ENCODE measurements around the gene CDYL2. TPM values are rescaled to one million over a fixed set of nuclear protein-coding genes. Genes with fewer than 3 reads are reported as not detected.

Gene CDYL2
- total and polyA plus RNA-seq, 7 donors = 0.23 to 2.2 (median 1.0) TPM

DNA sequence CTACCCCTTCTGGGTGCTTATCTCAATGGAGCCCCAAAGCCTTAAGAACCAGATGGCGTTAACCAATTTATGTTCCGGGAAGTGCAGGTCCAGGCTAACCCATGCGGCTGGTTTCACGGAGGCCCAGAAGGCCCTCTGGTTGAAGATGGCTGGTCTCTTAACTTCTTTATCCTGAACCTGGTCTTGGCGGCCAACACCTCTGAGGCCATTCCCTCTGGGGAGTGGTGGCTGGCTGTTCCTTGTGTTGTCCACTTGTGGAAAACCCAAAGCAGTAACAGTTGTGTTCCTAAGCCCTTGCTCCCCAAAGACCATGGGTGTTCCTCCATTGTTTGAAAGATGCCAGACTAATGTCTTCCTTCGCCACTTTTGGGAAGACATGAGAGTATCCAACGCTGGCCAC lies 1.5 kb downstream of the CDYL2 start:
- no peaks in the 10 kb centered on the region for H3K9me3 ChIP-seq
- intact Hi-C loops (cut with DNase I) = no loop called here
- no peak overlapping the region for H3K27ac ChIP-seq
- no peak overlapping the region for H3K4me3 ChIP-seq
- TF ChIP-seq, protein P1, sequence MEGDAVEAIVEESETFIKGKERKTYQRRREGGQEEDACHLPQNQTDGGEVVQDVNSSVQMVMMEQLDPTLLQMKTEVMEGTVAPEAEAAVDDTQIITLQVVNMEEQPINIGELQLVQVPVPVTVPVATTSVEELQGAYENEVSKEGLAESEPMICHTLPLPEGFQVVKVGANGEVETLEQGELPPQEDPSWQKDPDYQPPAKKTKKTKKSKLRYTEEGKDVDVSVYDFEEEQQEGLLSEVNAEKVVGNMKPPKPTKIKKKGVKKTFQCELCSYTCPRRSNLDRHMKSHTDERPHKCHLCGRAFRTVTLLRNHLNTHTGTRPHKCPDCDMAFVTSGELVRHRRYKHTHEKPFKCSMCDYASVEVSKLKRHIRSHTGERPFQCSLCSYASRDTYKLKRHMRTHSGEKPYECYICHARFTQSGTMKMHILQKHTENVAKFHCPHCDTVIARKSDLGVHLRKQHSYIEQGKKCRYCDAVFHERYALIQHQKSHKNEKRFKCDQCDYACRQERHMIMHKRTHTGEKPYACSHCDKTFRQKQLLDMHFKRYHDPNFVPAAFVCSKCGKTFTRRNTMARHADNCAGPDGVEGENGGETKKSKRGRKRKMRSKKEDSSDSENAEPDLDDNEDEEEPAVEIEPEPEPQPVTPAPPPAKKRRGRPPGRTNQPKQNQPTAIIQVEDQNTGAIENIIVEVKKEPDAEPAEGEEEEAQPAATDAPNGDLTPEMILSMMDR (IDR thresholded peaks at IDR 0.05) = no peak
- no peaks in the 10 kb centered on the region for H3K4me1 ChIP-seq
- no peak for DNase-seq
- WGBS, 3 donors = 84 to 97% (median 97%) methylated on average over 7 of the region's 7 CpGs
- ATAC-seq = no peak
- H3K27me3 ChIP-seq (ENCODE audit: insufficient read depth in 3 of 3, low read length in 2 of 3) = peaks cover 0 to 32% (median 3%) of the 10 kb centered on the region in 3 donors
- H3K36me3 ChIP-seq (ENCODE audit: insufficient read depth in 1 of 2, low read depth in 1 of 2) = no peaks in the 10 kb centered on the region

DNA sequence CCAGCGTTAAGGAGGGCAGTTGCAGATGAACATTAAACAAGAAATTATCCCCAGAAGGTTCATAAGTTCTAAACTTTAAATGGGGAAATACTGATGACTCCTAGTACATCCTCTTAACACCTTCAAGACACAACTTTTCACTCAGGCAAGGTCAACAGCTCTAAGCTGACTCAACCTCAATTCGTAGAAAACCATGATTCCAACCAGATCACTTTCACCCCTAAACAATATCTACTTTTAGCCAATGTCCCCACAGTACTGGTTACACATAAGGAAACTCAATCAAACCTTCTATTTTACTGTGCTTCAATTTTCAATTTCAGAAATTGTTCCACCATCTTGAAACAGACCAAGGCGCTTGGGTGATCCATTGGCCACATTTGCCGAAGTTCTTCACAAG lies 2.3 kb downstream of the CDYL2 start:
- TF ChIP-seq, protein P1 (IDR thresholded peaks at IDR 0.05) = no peak
- Histone ChIP-seq H3K27me3 (ENCODE audit: insufficient read depth in 3 of 3, low read length in 2 of 3) (peaks cover 0 to 32% (median 3%) of the 10 kb centered on the region in 3 donors), H3K36me3 (ENCODE audit: insufficient read depth in 1 of 2, low read depth in 1 of 2) (no peaks in the 10 kb centered on the region), H3K4me3 (no peak overlapping the region), H3K27ac (no peak overlapping the region), H3K9me3 (no peaks in the 10 kb centered on the region), H3K4me1 (no peaks in the 10 kb centered on the region)
- WGBS, 3 donors = 88 to 92% (median 91%) methylated on average over 4 of the region's 4 CpGs
- ATAC-seq = no peak
- intact Hi-C loops (cut with DNase I) = no loop called here
- no peak for DNase-seq

DNA sequence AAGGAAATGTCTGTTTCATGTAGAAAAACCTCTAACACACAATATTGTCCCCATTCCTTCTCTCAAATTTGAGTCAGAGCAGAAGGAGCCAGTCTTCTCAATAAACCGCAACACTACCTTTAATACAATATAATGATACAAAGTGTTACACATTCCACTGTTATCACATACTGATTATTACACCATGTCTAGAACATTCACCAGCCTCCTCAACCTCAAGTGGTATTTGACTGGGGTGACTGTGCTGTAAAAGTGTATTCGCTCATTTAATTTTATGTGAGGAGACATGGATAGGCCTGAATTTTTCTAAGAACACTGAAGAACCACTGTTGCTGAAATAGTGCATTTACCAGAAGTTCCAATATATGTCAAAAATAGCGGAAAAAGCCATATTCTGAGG lies 10.3 kb downstream of the CDYL2 start:
- intact Hi-C loops (cut with DNase I) = no loop called here
- WGBS, 3 donors = 81 to 100% (median 97%) methylated on average over 3 of the region's 3 CpGs

DNA sequence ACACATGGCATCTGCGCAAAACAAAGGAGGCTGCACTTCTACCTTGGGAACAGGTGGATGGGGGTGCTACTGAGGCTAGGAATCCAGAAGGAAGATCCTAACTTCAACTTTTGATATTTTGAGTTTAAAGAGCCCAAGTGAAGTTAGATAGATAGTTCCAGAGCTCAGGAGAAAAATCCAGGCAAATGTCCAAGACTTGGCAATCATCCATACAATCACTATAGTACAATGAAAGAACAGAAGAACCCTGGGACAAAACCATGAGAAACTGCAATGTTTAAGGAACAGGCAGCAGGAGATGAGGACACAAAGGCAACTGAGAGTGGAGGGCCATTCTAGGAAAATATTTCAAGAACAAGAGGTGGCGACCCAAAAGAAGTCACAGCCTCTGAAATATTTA lies 12.4 kb downstream of the CDYL2 start:
- no peak overlapping the region for H3K4me3 ChIP-seq
- TF ChIP-seq, protein P1 (IDR thresholded peaks at IDR 0.05) = no peak
- no peaks in the 10 kb centered on the region for H3K27me3 ChIP-seq (ENCODE audit: insufficient read depth in 3 of 3, low read length in 2 of 3)
- DNase-seq (no peak), ATAC-seq (no peak)
- no peaks in the 10 kb centered on the region for H3K36me3 ChIP-seq (ENCODE audit: insufficient read depth in 1 of 2, low read depth in 1 of 2)
- H3K27ac ChIP-seq = no peak overlapping the region
- no peaks in the 10 kb centered on the region for H3K9me3 ChIP-seq
- intact Hi-C loops (cut with DNase I) = no loop called here
- H3K4me1 ChIP-seq = no peaks in the 10 kb centered on the region
- WGBS, 3 donors = 90 to 94% (median 93%) methylated on average over 2 of the region's 2 CpGs

More for the DNA sequence above, 10.3 kb downstream of the CDYL2 start:
- H3K9me3 ChIP-seq = no peaks in the 10 kb centered on the region
- no peak for DNase-seq
- no peaks in the 10 kb centered on the region for H3K36me3 ChIP-seq (ENCODE audit: insufficient read depth in 1 of 2, low read depth in 1 of 2)
- no peak for ATAC-seq
- no peak overlapping the region for H3K4me3 ChIP-seq
- no peaks in the 10 kb centered on the region for H3K4me1 ChIP-seq
- TF ChIP-seq, protein P1 (IDR thresholded peaks at IDR 0.05) = no peak
- no peaks in the 10 kb centered on the region for H3K27me3 ChIP-seq (ENCODE audit: insufficient read depth in 3 of 3, low read length in 2 of 3)
- no peak overlapping the region for H3K27ac ChIP-seq

DNA sequence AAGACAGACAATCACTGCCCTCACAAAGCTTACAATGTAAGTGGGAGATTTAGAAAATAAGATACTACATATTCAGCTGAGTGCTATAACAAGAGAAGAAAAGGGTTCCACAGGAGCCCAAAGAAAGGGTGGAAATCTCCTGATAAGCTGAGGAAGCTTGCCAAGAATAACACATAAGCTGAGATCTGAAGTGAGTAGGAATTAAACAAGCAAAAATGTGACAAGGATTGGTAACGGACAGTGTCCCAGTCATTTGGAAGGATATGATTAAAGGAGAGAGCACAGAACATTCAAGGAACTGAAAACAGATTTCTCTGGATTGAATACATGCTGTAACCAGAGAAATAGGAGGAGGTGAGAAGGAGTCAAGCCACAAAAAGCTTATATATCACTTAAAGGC lies 13.0 kb downstream of the CDYL2 start:
- intact Hi-C loops (cut with DNase I) = no loop called here
- no peak for ATAC-seq
- H3K4me3 ChIP-seq = no peak overlapping the region
- H3K4me1 ChIP-seq = no peaks in the 10 kb centered on the region
- no peaks in the 10 kb centered on the region for H3K9me3 ChIP-seq
- DNase-seq = no peak
- H3K27ac ChIP-seq = no peak overlapping the region
- H3K27me3 ChIP-seq (ENCODE audit: insufficient read depth in 3 of 3, low read length in 2 of 3) = no peaks in the 10 kb centered on the region
- H3K36me3 ChIP-seq (ENCODE audit: insufficient read depth in 1 of 2, low read depth in 1 of 2) = no peaks in the 10 kb centered on the region
- TF ChIP-seq, protein P1 (IDR thresholded peaks at IDR 0.05) = no peak
- 63 to 65% (median 64%) methylated on average over 1 of the region's 1 CpG for WGBS, 3 donors
